WERI-Rb-1 (cell line): ENCODE results near the gene PVRIG.
"Not testable (repeated sequence)": the region's sequence is repeated elsewhere in the genome, so short reads cannot be mapped to it uniquely, and the experiment has no call there.

Source experiments
- DNase-seq: peaks from one replicate; pipeline ENCODE4 v3.0.0-alpha.2; 2020
- H3K27ac ChIP-seq: fragments of 250-450 bp; sonication (Bioruptor Pico); 2 replicates; pipeline ENCODE4 v1.5.1; 2020; ENCODE audit warnings: mild to moderate bottlenecking, moderate library complexity
- H3K27me3 ChIP-seq: fragments of 250-450 bp; sonication (Bioruptor Pico); 2 replicates; pipeline ENCODE4 v1.5.1; 2021; ENCODE audit warnings: mild to moderate bottlenecking, low read depth, moderate library complexity; ENCODE audit not compliant: insufficient read depth, severe bottlenecking
- H3K36me3 ChIP-seq: fragments of 250-450 bp; sonication (Bioruptor Pico); 2 replicates; pipeline ENCODE4 v1.5.1; 2020; ENCODE audit warnings: mild to moderate bottlenecking, moderate library complexity
- H3K4me3 ChIP-seq: 2 replicates; pipeline ENCODE4 v1.5.1; 2011; ENCODE audit warnings: low read depth, mild to moderate bottlenecking, control low read depth, low read length
- H3K9me3 ChIP-seq: fragments of 250-450 bp; sonication (Bioruptor Pico); 2 replicates; pipeline ENCODE4 v1.5.1; 2021; ENCODE audit warnings: mild to moderate bottlenecking, moderate library complexity; ENCODE audit not compliant: severe bottlenecking
- TF ChIP-seq, protein P1 (sequence below): IDR thresholded peaks from 2 replicates; pipeline ENCODE4 v1.5.1; 2011; ENCODE audit warnings: low read depth, mild to moderate bottlenecking, control low read depth, inconsistent platforms, low read length

PVRIG gene

DNA sequence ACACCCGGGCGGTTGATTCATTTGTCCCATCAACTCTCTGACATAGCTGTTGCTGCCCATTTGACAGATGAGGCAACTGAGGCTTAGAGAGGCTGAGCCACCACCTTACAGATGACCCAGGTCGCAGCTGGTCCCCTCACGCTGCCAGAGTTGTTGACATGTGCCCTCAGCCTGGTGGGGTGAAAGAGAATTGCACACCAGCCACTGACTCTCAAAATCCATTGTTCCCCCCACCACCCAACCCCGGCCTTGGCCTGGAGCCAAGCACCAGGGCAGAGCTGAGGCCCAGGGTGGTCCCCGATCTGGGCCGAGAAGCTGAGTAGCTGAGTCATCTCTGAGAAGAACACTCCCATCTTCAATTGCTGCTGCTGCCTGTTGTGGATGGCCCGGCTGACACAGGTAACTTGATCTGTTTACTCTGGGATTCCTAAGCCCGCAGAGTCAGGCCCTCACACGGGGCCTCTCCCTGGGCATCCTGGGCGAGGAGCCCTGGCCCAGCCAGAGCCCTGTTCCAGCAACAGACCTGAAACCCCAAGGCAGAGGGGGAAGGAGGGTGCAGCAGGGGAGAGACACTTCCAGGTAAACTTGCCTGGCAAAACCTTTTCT is 27.5 kb downstream of the PVRIG start:
- Histone ChIP-seq H3K9me3 (no peaks in the 10 kb centered on the region), H3K4me3 (no peak overlapping the region), H3K27ac (no peak overlapping the region), H3K27me3 (no peaks in the 10 kb centered on the region), H3K36me3 (no peaks in the 10 kb centered on the region)
- peak; percentile 36 for DNase-seq
- TF ChIP-seq, protein P1, sequence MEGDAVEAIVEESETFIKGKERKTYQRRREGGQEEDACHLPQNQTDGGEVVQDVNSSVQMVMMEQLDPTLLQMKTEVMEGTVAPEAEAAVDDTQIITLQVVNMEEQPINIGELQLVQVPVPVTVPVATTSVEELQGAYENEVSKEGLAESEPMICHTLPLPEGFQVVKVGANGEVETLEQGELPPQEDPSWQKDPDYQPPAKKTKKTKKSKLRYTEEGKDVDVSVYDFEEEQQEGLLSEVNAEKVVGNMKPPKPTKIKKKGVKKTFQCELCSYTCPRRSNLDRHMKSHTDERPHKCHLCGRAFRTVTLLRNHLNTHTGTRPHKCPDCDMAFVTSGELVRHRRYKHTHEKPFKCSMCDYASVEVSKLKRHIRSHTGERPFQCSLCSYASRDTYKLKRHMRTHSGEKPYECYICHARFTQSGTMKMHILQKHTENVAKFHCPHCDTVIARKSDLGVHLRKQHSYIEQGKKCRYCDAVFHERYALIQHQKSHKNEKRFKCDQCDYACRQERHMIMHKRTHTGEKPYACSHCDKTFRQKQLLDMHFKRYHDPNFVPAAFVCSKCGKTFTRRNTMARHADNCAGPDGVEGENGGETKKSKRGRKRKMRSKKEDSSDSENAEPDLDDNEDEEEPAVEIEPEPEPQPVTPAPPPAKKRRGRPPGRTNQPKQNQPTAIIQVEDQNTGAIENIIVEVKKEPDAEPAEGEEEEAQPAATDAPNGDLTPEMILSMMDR = 0 out of 2 replicates have a peak, but pooled peaks have one; percentile 18

DNA sequence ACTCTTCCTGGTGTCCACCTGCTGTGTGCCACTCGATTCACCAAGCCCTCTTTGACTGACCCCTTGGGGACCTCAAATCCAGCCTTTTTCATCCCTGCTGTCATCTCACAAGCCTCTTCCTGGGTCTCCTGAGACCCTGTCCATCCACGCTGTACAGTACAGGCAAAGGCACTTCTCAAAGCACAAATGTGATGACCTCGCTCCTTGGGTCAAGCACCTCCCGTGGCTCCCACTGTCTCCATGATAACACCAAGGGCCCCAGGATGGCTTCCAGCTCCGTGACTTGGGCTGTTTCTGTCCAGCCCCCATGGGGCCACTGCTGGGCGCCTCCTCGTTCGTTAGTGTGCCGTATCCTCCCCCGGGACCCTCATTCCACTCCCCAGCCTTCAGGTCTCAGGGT is 28.7 kb downstream of the PVRIG start:
- Histone ChIP-seq H3K9me3 (no peaks in the 10 kb centered on the region), H3K27me3 (no peaks in the 10 kb centered on the region), H3K4me3 (no peak overlapping the region), H3K27ac (no peak overlapping the region), H3K36me3 (no peaks in the 10 kb centered on the region)
- TF ChIP-seq, protein P1 = no peak
- DNase-seq = no peak

DNA sequence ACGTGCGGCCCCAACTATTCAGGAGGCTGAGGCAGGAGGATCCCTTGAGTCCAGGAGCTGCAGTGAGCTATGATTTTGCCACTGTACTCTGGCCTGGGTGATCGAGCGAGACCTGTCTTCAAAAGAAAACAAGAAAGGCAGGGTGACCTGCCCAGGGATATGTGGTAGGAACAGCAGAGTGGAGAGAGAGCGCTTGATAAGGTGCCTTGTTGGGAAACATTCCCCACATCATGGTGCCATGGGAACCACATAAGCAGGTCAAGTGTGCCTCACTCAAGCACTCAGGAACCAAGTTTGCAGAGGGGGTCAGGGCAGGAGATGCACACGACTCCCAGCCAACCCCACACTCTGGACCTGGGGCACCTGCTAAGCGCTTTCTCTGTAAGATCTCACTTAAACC is 37.3 kb downstream of the PVRIG start:
- Histone ChIP-seq H3K9me3 (no peaks in the 10 kb centered on the region), H3K27me3 (no peaks in the 10 kb centered on the region), H3K27ac (no peak overlapping the region), H3K4me3 (no peak overlapping the region), H3K36me3 (no peaks in the 10 kb centered on the region)
- DNase-seq = no peak
- TF ChIP-seq, protein P1 = no peak

DNA sequence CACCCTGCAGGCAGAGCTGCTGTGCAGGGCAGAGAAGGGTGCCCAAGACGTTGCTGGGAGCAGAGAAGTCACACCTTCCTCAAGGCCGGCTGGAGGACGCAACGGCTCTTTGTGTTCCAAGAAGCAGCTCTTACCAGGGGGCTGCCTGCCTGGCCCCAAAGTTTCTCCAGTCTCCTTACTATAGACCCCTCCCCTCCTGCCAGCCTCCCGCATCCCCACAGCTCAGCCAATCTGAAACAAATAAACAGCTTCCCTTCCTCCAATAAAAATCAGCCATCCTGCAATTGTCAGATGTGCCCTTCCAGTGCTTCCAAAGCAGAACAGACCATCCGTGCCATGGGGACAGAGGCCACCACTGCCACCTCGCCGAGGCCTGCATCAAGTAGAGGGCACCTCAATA is 40.2 kb downstream of the PVRIG start:
- H3K9me3 ChIP-seq, DNase-seq, H3K36me3 ChIP-seq, H3K4me3 ChIP-seq, H3K27ac ChIP-seq, H3K27me3 ChIP-seq: not testable (repeated sequence)

DNA sequence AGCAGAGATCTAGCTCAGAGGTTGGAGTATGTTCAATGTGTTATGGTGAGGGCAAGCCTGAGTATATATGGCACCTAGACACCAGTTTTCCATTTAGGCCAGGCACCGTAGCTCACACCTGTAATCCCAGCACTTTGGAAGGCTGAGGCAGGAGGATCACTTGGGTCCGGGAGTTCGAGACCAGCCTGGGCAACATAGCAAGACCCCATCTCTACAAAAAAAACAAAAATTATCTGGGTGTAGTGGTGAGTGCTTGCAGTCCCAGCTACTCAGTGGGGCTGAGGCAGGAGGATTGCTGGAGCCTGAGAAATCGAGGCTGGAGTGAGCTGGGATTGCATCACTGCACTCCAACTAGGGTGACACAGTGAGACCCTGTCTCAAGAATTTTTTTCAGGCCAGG is 43.1 kb downstream of the PVRIG start:
- not testable (repeated sequence) for H3K4me3 ChIP-seq, H3K9me3 ChIP-seq, DNase-seq, H3K27ac ChIP-seq, H3K36me3 ChIP-seq, H3K27me3 ChIP-seq

DNA sequence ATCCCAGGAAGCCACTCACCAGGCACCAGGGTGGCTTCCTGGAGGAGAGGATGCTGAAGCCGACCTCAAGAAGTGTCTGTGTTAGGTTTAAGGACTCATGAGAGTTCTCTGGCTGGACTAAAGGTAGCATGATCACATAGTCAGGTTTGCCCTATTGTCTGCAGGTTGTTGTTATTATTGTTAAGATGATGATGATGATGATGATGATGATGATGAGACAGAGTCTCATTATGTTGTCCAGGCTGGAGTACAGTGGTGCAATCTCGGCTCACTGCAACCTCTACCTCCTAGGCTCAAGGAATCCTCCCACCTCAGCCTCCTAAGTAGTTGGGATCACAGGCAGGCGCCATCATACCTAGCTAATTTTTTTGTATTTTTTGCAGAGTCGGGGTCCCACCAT is 44.5 kb downstream of the PVRIG start:
- H3K27me3 ChIP-seq, H3K9me3 ChIP-seq, H3K4me3 ChIP-seq, DNase-seq, H3K36me3 ChIP-seq, H3K27ac ChIP-seq: not testable (repeated sequence)

DNA sequence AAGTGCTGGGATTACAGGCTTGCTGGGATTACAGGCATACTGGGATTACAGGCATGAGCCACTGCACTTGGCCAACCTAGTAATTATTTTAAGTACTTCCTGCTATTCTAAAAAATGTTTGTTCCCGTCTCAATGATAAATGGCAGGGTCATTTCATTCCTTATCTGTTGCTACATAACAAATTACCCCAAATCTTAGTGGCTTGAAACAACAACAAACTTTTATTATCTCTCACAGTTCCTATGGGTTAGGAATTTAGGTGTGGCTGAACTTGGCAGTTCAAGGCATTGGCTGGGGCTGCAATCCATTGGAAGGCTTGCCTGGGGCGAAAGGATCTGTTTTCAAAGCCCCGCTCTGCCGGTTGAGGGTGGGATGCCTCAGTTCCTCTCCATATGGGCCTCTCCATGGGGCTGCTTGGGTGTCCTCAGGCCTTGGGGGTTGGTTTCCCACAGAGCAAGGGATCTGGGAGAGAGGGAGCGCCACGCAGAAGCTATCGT is 45.0 kb downstream of the PVRIG start:
- not testable (repeated sequence) for H3K9me3 ChIP-seq, H3K27me3 ChIP-seq, H3K27ac ChIP-seq, H3K36me3 ChIP-seq, H3K4me3 ChIP-seq, DNase-seq

DNA sequence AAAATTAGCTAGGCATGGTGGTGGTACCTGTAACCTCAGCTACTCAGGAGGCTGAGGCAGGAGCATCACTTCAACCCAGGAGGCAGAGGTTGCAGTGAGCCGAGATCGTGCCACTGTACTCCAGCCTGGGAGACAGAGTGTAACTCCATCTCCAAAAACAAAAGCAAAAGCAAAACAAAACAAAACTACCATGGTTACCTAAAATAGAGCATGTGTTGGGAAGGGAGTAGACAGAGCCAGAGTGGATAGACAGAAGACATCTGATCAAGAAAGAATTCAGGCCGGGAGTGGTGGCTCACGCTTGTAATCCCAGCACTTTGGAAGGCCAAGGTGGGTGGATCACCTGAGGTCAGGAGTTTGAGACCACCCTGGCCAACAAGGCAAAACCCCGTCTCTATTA is 46.1 kb downstream of the PVRIG start:
- H3K27ac ChIP-seq, H3K27me3 ChIP-seq, H3K9me3 ChIP-seq, H3K4me3 ChIP-seq, DNase-seq, H3K36me3 ChIP-seq: not testable (repeated sequence)
